ENCODE data around the gene EIF3F. TPM values are rescaled to one million over a fixed set of nuclear protein-coding genes. Genes with fewer than 3 reads are reported as not detected.
A peak's percentile ranks its signal among the peaks of the same experiment; 100 is the strongest.

EIF3F gene, protein sequence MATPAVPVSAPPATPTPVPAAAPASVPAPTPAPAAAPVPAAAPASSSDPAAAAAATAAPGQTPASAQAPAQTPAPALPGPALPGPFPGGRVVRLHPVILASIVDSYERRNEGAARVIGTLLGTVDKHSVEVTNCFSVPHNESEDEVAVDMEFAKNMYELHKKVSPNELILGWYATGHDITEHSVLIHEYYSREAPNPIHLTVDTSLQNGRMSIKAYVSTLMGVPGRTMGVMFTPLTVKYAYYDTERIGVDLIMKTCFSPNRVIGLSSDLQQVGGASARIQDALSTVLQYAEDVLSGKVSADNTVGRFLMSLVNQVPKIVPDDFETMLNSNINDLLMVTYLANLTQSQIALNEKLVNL
- total RNA-seq (2014; rRNA removed; shearing (Covaris generic)), result 272 and 359 TPM in 2 replicates
- polyA plus RNA-seq (2016; fragmentation: Nextera tagmentation; extraction: Ambion mirVana), result 193 and 200 TPM in 2 replicates

DNA sequence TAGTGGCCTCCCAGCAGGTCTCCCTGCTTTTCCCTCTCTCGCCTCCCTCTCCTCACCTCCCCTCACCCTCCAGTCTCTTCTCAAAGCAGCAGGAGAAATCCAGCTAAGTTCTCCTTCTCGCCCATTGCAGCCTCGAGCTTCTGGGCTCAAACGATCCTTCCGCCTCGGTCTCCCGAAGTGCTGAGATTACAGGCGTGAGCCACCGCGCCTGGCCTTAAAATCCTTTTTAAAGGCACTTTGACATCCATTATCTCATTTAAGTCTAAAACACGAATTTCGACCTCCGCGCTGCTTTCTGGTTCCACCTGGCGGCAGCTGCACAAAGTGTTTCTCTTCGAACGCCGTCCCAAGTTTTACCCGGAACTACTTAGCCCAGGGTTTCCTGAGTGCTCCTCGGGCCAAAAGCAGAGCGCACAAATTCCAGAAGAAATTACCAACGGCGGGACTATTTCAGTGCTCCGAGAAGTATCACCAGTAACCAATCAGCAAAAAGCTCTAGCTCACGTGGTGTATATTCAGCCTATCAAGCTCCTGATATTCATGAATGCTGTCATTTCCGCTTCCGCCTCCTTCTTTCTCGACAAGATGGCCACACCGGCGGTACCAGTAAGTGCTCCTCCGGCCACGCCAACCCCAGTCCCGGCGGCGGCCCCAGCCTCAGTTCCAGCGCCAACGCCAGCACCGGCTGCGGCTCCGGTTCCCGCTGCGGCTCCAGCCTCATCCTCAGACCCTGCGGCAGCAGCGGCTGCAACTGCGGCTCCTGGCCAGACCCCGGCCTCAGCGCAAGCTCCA, at the start of gene EIF3F:
TSS of gene EIF3F (plus strand) at position 570 of the 792 bp plus-strand sequence. CDS start at position 586, 16 bp downstream.
- Histone ChIP-seq H3K4me3 (peak within 1 kb of the TSS; percentile 100), H3F3A (ENCODE audit: insufficient read depth) (no peaks in the 10 kb centered on the region), H4K20me1 (ENCODE audit: insufficient read depth) (no peaks in the 10 kb centered on the region), H3K4me1 (ENCODE audit: insufficient read depth) (peaks cover 42% of the 10 kb centered on the region), H3K4me2 (ENCODE audit: unreplicated experiment) (peak within 1 kb of the TSS; percentile 100), H3K36me3 (ENCODE audit: low read depth) (peaks cover 9% of the 10 kb centered on the region; the same call in 1 of the 2 replicates), H3K9ac (peak within 1 kb of the TSS; percentile 95), H3K27ac (peak within 1 kb of the TSS; percentile 44; the same call in 1 of the 2 replicates), H3K27me3 (replicated peaks; ENCODE audit: insufficient read depth) (no peaks in the 10 kb centered on the region), H3K79me2 (ENCODE audit: insufficient read depth) (peaks cover 55% of the 10 kb centered on the region), H3K9me3 (ENCODE audit: low read depth) (no peaks in the 10 kb centered on the region), H3K9me2 (ENCODE audit: insufficient read depth) (no peaks in the 10 kb centered on the region), H2AFZ (peak within 1 kb of the TSS; percentile 99)
- in situ Hi-C loops (cut with MboI), result loop anchor here (5.0 kb wide), 1 partner anchor 95 kb away; no protein-coding TSS in a partner anchor
- TF ChIP-seq EZH2phosphoT487 (IDR thresholded peaks at IDR 0.05; ENCODE audit: insufficient read depth, low read depth) (no peak), EZH2 (IDR thresholded peaks at IDR 0.05; ENCODE audit: insufficient read depth, poor library complexity, severe bottlenecking) (no peak)
- peak; percentile 99 for DNase-seq
- WGBS, 2 experiments (ENCODE audit: low coverage in 1 of 2, low lambda C conversion rate in 2 of 2, missing lambda C conversion rate in 2 of 2), result 1% methylated on average over 45 to 46 of the region's 47 CpGs

DNA sequence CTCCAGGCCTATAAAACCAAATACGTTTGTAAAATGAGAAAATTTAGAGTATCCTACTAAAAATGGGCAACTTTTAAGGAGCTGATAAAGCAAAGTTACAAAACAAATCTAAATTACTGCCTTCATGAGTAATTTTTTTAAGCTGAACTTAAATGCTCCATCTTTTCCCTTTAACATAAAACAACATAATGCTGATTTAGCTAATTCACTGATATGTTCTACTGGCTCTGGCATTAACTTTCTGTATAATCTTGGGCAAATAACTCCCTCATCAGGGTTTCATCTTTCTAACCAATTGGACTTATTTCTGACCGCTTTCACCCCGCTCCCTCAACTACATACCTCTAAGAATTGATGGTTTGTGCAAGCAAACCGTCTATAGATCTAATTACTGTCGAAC, 46.0 kb upstream of the EIF3F start:
- DNase-seq, result no peak
- H3K4me1 ChIP-seq (ENCODE audit: insufficient read depth), result no peaks in the 10 kb centered on the region
- no peaks in the 10 kb centered on the region for H3K36me3 ChIP-seq (ENCODE audit: low read depth)
- H3K9me3 ChIP-seq (ENCODE audit: low read depth), result peaks cover 7% of the 10 kb centered on the region
- no peak overlapping the region for H2AFZ ChIP-seq
- WGBS, 2 experiments (ENCODE audit: low coverage in 1 of 2, low lambda C conversion rate in 2 of 2, missing lambda C conversion rate in 2 of 2), result 22 to 28% methylated on average over 5 of the region's 5 CpGs
- no peaks in the 10 kb centered on the region for H3F3A ChIP-seq (ENCODE audit: insufficient read depth)
- no peak for TF ChIP-seq EZH2phosphoT487 (IDR thresholded peaks at IDR 0.05; ENCODE audit: insufficient read depth, low read depth)
- no peak for TF ChIP-seq EZH2 (IDR thresholded peaks at IDR 0.05; ENCODE audit: insufficient read depth, poor library complexity, severe bottlenecking)
- in situ Hi-C loops (cut with MboI), result no loop called here
- H4K20me1 ChIP-seq (ENCODE audit: insufficient read depth), result no peaks in the 10 kb centered on the region
- no peaks in the 10 kb centered on the region for H3K79me2 ChIP-seq (ENCODE audit: insufficient read depth)
- no peak overlapping the region for H3K4me2 ChIP-seq (ENCODE audit: unreplicated experiment)
- H3K9ac ChIP-seq, result no peak overlapping the region
- no peaks in the 10 kb centered on the region for H3K27me3 ChIP-seq (replicated peaks; ENCODE audit: insufficient read depth)
- H3K27ac ChIP-seq, result no peak overlapping the region
- no peaks in the 10 kb centered on the region for H3K9me2 ChIP-seq (ENCODE audit: insufficient read depth)
- no peak overlapping the region for H3K4me3 ChIP-seq

DNA sequence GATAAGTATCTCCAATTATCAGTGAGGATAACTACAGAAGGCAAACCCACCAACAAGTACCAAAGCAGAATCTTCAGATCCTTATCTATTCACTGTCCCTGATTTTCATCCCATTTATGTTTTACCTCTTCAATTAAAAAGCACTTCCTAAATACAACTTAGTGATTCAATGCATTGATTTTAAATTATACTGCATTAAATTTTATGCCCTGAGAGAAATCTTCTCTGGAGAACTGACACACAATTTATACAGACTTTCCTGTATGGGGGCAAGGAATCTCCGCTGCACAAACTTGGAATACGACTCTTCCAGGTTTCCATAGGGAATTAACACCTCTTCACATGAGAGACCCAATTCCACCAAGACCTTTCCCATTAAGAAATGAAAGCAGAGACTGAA, 45.5 kb upstream of the EIF3F start, which contains the start of gene OR10A3:
TSS of gene OR10A3 (minus strand) at position 101 of the 400 bp plus-strand sequence. CDS start 2,188 bp downstream, outside the sequence.
- in situ Hi-C loops (cut with MboI), result no loop called here

DNA sequence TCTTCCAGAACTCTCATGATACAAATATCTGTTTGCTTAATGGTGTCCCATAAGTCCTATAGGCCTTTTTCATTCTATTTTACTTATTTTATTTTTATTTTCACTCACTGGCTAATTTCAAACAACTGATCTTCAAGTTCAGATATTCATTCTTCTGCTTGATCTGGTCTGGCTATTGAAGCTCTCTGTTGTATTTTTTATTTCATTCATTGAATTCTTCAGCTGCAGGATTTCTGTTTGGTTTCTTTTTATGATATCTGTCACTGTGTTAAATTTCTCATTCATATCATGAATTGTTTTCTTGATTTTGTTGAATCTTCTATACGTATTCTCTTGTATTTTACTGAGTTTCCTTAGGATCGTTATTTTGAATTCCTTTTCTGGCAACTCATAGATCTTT, 43.0 kb upstream of the EIF3F start:
- no peak overlapping the region for H3K4me3 ChIP-seq
- H3K4me1 ChIP-seq (ENCODE audit: insufficient read depth), result no peaks in the 10 kb centered on the region
- no peak for DNase-seq
- in situ Hi-C loops (cut with MboI), result no loop called here
- H3F3A ChIP-seq (ENCODE audit: insufficient read depth), result no peaks in the 10 kb centered on the region
- no peaks in the 10 kb centered on the region for H3K9me2 ChIP-seq (ENCODE audit: insufficient read depth)
- H4K20me1 ChIP-seq (ENCODE audit: insufficient read depth), result no peaks in the 10 kb centered on the region
- H3K27me3 ChIP-seq (replicated peaks; ENCODE audit: insufficient read depth), result no peaks in the 10 kb centered on the region
- WGBS, 2 experiments (ENCODE audit: low coverage in 1 of 2, low lambda C conversion rate in 2 of 2, missing lambda C conversion rate in 2 of 2), result 22 to 23% methylated on average over 2 of the region's 2 CpGs
- no peak overlapping the region for H3K9ac ChIP-seq
- no peaks in the 10 kb centered on the region for H3K79me2 ChIP-seq (ENCODE audit: insufficient read depth)
- H3K9me3 ChIP-seq (ENCODE audit: low read depth), result peaks cover 7% of the 10 kb centered on the region
- H3K27ac ChIP-seq, result no peak overlapping the region
- no peak for TF ChIP-seq EZH2 (IDR thresholded peaks at IDR 0.05; ENCODE audit: insufficient read depth, poor library complexity, severe bottlenecking)
- TF ChIP-seq EZH2phosphoT487 (IDR thresholded peaks at IDR 0.05; ENCODE audit: insufficient read depth, low read depth), result no peak
- no peaks in the 10 kb centered on the region for H3K36me3 ChIP-seq (ENCODE audit: low read depth)
- H2AFZ ChIP-seq, result no peak overlapping the region
- no peak overlapping the region for H3K4me2 ChIP-seq (ENCODE audit: unreplicated experiment)

More for the DNA sequence above, 45.5 kb upstream of the EIF3F start, which contains the start of gene OR10A3:
- H3K4me1 ChIP-seq (ENCODE audit: insufficient read depth), result no peaks in the 10 kb centered on the region
- 58 to 59% methylated on average over 2 of the region's 2 CpGs for WGBS, 2 experiments (ENCODE audit: low coverage in 1 of 2, low lambda C conversion rate in 2 of 2, missing lambda C conversion rate in 2 of 2)
- H3K27ac ChIP-seq, result no peak within 1 kb of the TSS
- H3K4me2 ChIP-seq (ENCODE audit: unreplicated experiment), result no peak within 1 kb of the TSS
- no peaks in the 10 kb centered on the region for H3K79me2 ChIP-seq (ENCODE audit: insufficient read depth)
- no peak within 1 kb of the TSS for H3K4me3 ChIP-seq
- H2AFZ ChIP-seq, result no peak within 1 kb of the TSS
- H3K9me2 ChIP-seq (ENCODE audit: insufficient read depth), result no peaks in the 10 kb centered on the region
- no peak for DNase-seq
- no peaks in the 10 kb centered on the region for H3K36me3 ChIP-seq (ENCODE audit: low read depth)
- no peaks in the 10 kb centered on the region for H3F3A ChIP-seq (ENCODE audit: insufficient read depth)
- no peaks in the 10 kb centered on the region for H4K20me1 ChIP-seq (ENCODE audit: insufficient read depth)
- TF ChIP-seq EZH2phosphoT487 (IDR thresholded peaks at IDR 0.05; ENCODE audit: insufficient read depth, low read depth) (no peak), EZH2 (IDR thresholded peaks at IDR 0.05; ENCODE audit: insufficient read depth, poor library complexity, severe bottlenecking) (no peak)
- no peaks in the 10 kb centered on the region for H3K27me3 ChIP-seq (replicated peaks; ENCODE audit: insufficient read depth)
- H3K9me3 ChIP-seq (ENCODE audit: low read depth), result peaks cover 7% of the 10 kb centered on the region
- no peak within 1 kb of the TSS for H3K9ac ChIP-seq

Data from GM23248 (cell line).